ENCODE measurements around the gene EPB41L3.

- no peak for TF ChIP-seq EZH2 (IDR thresholded peaks at IDR 0.05; ENCODE audit: borderline replicate concordance)
- TF ChIP-seq, protein P1, sequence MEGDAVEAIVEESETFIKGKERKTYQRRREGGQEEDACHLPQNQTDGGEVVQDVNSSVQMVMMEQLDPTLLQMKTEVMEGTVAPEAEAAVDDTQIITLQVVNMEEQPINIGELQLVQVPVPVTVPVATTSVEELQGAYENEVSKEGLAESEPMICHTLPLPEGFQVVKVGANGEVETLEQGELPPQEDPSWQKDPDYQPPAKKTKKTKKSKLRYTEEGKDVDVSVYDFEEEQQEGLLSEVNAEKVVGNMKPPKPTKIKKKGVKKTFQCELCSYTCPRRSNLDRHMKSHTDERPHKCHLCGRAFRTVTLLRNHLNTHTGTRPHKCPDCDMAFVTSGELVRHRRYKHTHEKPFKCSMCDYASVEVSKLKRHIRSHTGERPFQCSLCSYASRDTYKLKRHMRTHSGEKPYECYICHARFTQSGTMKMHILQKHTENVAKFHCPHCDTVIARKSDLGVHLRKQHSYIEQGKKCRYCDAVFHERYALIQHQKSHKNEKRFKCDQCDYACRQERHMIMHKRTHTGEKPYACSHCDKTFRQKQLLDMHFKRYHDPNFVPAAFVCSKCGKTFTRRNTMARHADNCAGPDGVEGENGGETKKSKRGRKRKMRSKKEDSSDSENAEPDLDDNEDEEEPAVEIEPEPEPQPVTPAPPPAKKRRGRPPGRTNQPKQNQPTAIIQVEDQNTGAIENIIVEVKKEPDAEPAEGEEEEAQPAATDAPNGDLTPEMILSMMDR (IDR thresholded peaks at IDR 0.05; ENCODE audit: poor library complexity): no peak
- no peak for TF ChIP-seq EZH2phosphoT487 (IDR thresholded peaks at IDR 0.05; ENCODE audit: low read depth, severe bottlenecking, unreplicated experiment)
These were observed 129.3 kb downstream of the EPB41L3 start for GRCh38 chr18:5414546-5414945.
